Measurements from ENCODE around the gene IGSF11.

The IGSF11 gene

GRCh38 chr3:118946449-118946848 is 88.2 kb downstream of the IGSF11 start:
- DNase-seq: no peak

DNA sequence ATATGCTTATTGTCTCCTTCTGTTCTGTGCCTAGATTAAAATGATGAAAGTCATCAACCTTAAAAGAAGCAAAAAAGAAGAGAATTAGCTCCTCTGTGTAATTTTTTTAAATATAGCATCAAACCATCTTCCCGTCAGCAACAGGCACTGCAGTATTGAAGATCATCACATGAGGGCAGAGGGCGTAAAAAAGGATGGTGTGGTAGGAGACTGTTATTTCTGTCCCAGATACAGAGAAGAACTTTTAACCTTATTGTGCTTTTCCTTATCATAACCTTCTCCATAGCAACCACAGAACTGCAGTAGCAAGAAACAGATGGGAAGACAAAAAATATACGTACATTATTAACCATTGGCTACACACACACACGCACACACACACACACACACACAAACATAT is 88.8 kb downstream of the IGSF11 start:
- no peak for DNase-seq

- no peak for DNase-seq
Measured at GRCh38 chr3:118943597-118943996, 91.0 kb downstream of the IGSF11 start.

- DNase-seq: no peak
Measured at GRCh38 chr3:118942671-118943070, 92.0 kb downstream of the IGSF11 start.

DNA sequence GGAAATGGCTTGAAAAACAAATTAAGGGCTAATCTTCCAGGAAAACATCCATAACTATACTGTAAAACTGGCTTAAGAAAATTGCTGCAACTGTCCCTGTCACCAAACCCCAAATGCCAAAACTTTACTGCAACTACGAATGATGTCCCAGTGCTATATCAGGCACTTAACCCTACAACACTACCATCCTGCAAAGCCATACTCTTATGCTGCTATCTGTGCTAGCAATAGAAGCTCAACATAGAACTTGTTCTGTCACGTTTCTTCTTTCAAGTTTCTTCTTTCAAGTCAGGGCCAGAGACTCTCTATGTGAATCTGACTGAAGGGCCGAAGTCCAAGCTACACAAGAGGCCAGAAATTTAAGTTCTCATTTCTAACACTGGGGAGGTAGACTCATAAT is 92.5 kb downstream of the IGSF11 start:
- no peak for DNase-seq

DNA sequence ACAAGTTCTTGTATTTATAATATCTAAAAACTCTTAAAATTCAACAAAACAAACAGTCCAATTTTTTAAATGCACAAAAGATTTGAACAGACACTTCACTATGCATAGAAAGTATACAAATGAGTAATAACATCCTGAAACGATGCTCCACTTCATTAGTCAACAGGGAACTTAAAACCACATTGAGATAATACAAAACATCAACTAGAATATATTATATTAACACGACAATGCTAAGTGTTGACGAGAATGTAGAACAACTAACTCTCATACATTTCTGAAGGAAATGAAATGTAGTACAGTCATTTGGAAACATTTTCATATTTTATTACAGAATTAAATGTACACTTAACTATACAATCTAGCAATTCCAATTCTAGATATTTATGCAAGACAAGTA is 93.4 kb downstream of the IGSF11 start:
- DNase-seq: no peak

DNA sequence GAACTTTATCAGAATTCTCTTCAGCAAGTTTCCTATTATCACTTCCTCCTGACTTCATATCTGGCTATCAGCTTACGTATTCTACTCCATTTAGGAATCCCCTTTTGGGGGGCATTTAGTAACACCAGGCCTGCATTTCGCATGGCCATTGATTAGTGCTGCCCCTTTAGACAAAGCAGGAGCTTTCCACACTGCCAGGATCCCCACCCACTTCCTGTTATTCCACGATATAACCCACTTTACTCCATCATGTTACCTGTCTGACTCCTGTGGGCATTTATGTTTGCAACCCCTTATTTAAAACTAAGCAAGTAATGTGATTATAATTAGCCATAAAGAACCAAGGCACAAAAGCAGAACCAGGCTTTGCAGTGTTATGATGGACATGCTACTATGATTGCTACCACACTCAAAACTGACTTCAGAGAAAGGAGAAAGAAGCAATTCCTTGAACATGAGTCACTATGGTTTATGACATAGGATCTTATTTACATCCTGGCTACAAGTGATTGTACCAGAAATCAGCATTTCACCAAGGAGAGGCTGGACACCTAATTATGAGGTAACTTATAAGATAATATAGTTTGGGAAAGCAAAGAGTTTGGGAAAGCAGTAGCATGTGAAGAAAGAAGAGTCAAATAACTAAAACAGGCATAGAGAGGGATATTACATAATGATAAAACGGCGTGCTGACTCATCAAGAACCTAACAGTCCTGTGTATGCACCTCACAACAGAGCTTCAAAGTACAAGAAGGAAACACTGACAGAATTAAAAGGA is 96.3 kb downstream of the IGSF11 start:
- no peak for DNase-seq

GRCh38 chr3:118936811-118937210 is 97.8 kb downstream of the IGSF11 start:
- no peak for DNase-seq

GRCh38 chr3:118932822-118933558 is 101.7 kb downstream of the IGSF11 start:
- DNase-seq: no peak

DNA sequence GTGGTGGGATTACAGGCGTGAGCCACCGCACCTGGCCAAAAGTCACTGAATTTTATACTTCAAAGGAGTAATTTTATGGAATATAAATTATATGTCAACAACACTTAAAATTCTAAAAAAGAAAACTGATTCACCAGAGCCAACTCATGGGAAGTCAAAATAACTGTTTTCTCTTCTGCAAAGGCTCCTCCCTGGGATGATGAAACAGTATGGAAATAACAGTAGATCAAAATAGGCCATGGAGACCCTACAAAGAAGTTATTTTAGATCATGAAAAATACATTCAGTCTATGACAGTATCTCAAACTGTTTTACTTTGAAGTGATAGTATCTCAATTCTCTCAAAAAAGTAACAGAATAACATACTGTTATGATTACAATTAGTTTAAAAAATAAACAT is 102.7 kb downstream of the IGSF11 start:
- DNase-seq: no peak

DNA sequence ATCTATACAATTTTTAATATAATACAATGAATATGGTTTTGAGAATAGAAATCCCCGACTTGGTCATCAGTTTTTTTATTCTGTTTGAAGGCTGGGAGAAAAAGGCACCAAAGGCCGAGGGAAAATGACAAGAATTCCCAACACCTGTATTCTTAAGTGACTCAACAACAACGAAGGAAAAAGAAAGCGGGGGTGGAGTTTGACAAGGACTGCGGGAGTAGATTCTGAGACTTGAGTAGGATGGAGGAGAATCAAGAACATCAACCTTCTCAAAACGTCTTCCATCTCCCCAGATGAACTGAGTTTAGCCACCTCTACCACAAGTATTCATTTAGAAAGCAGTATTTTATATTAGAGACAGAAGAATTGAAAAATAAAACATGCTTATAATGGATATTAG is 107.2 kb downstream of the IGSF11 start:
- no peak for DNase-seq

- DNase-seq: no peak
Measured at GRCh38 chr3:118912188-118912587, 122.5 kb downstream of the IGSF11 start.

GRCh38 chr3:118910332-118910731 is 124.3 kb downstream of the IGSF11 start:
- DNase-seq: no peak

DNA sequence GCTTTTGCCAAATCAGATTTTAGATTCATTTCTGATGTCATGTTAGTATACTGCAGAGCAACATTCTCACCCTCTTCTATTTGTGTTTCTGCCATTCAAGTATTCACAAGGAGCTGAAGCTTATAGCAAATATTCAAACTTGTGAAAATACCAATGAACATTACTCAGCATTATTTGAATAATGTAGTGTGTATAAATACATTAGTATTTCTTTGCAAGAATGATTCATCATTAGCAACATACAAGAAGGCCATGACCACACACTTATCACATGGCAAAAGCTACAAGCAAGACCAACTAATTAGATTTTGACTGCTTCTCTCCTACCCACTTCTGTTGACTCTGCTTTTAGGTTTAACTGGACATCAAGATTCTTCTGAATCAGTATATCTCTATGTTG is 124.9 kb downstream of the IGSF11 start:
- no peak for DNase-seq

- DNase-seq: no peak
Measured at GRCh38 chr3:118907909-118908308, 126.7 kb downstream of the IGSF11 start.

DNA sequence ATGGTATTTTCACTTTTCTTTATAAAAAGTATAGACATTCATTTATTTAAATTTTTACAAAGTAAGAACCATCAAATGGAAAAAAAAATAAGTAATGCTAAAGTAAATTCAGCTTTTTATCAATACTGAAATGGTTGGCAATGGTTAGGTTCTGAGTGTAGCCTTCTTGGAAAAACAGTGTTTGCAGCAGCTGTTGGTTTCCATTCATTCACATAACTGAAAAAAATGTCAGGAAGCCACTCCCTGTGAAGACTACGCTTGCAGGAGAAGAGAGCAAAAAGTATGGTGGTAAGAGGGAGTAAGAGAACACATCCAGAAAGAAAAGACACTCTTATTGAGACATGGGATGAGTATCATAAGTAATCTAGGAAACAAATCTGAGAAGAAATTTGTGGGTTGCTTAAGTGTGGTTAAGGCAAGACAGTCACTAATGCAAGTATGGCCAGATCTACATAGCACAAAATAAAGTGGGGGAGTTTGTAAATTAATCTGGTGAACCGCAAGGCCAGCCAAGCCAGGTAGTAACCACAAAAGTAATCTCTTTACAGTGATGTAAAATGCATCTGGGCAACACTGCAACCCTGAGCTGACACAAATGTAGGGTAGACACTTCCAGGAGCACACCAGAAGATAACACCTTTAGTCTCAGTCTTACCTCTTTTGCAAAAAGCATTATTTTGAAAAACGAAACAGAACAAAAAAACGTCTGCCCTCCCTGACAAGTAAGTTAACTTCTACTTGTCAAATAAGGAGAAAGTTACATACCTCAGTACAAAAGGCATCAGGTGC is 133.7 kb downstream of the IGSF11 start:
- no peak for DNase-seq

DNA sequence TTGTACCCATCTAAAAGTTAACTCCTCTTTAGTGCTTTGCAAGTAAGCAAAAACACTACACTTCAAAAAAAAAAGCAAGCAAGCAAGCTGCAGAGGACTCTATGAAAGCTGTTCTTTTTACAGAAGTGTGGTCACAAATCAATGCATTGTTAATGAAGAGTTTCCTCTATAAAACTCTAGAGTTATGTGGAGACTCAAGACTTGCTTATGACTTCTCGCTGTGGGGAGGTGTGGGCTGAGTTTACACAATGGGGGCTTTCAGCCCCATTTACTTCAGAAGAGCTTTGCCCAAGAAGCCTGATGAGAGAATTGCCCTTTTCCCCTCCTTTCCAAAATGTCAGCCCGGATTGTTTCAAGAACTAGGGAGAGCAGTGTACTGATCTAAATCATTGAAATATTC is 144.4 kb downstream of the IGSF11 start:
- DNase-seq: no peak

DNA sequence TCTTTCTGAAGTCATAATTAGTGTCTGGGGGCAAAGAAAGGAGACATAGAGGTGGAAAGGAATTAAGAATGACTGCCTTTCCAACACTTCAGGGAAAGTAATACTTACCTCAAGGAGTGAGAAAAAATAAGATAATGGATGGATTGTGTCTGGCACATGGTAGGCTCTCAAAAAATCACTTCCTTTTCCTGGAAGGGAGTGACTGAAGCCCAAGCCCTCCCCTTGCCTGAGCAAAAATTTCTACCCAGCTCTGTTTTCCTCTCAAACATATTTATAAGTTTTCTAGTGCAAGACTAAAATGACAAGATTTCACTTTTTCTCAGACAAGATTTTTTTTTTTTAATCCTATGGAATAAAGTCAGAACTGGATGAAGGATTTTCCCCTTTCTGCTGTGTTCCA is 145.0 kb downstream of the IGSF11 start:
- no peak for DNase-seq

DNA sequence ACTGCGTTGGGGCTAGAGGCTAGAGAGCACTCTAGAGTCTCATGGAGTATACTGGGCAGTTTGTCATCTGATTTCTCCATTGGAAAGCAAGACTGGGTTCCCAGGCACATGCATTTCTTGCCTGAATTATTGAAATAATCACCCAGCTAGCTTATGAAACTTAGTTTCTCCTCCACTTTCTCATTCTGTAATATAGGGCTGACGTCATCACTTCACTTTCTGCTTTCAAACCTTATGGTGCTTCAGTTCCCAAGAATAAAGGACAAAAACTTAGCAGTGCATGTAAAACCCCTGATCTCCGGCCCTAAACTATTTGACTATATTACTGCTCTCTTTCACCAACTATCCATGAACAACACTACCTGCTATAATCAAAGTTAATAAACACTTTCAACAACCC is 147.9 kb downstream of the IGSF11 start:
- no peak for DNase-seq

DNA sequence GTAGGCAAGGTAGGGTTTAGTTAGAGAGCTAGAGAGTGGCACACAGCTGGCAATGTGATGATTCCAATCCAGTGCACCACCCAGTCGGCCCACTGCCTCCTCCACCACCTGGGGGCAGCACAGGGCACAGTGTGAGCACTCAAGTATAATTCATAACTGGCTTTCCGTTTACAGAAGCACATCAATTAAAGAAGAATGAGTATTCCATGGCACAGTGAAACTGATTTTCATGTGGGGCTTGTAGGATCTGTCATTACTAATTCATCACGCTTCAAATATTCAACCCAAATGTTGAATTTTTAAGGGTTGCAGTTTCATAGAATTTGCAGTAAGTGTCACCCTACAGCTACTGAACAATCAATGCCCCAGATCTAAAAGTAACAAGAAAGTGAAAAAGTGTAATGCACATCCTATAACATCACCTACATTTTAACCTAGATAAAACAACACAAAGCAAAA is 149.9 kb downstream of the IGSF11 start:
- DNase-seq: peak; percentile 53

- DNase-seq: peak; percentile 56
Measured at GRCh38 chr3:118882353-118882947, 152.2 kb downstream of the IGSF11 start.

GRCh38 chr3:118868051-118868450 is 166.6 kb downstream of the IGSF11 start:
- DNase-seq: no peak

GRCh38 chr3:118863731-118864322 is 170.8 kb downstream of the IGSF11 start:
- DNase-seq: no peak

All from NCI-H510A treated with DMSO at 0.1 percent for 48 hours (cell line).